Measurements from ENCODE around the gene OR2T8.

DNA sequence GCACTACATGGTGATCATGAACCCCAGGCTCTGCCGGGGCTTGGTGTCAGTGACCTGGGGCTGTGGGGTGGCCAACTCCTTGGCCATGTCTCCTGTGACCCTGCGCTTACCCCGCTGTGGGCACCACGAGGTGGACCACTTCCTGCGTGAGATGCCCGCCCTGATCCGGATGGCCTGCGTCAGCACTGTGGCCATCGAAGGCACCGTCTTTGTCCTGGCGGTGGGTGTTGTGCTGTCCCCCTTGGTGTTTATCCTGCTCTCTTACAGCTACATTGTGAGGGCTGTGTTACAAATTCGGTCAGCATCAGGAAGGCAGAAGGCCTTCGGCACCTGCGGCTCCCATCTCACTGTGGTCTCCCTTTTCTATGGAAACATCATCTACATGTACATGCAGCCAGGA lies 24.1 kb upstream of the OR2T8 start:
- TF ChIP-seq EZH2 (IDR thresholded peaks at IDR 0.05; ENCODE audit: insufficient read depth, low read length): no peak
- TF ChIP-seq, protein P1, sequence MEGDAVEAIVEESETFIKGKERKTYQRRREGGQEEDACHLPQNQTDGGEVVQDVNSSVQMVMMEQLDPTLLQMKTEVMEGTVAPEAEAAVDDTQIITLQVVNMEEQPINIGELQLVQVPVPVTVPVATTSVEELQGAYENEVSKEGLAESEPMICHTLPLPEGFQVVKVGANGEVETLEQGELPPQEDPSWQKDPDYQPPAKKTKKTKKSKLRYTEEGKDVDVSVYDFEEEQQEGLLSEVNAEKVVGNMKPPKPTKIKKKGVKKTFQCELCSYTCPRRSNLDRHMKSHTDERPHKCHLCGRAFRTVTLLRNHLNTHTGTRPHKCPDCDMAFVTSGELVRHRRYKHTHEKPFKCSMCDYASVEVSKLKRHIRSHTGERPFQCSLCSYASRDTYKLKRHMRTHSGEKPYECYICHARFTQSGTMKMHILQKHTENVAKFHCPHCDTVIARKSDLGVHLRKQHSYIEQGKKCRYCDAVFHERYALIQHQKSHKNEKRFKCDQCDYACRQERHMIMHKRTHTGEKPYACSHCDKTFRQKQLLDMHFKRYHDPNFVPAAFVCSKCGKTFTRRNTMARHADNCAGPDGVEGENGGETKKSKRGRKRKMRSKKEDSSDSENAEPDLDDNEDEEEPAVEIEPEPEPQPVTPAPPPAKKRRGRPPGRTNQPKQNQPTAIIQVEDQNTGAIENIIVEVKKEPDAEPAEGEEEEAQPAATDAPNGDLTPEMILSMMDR (IDR thresholded peaks at IDR 0.05; ENCODE audit: insufficient read depth, low read depth, low read length): no peak
